HG02943 (cell line): ENCODE measurements around the gene P2RX6.
"Not testable (repeated sequence)": the region's sequence is repeated elsewhere in the genome, so short reads cannot be mapped to it uniquely, and the experiment has no call there.

ENCODE experiments used
- ATAC-seq: cut with Tn5 transposase; IDR thresholded peaks from one replicate; pipeline ENCODE4 v1.9.1; 2021; ENCODE audit warnings: mild to moderate bottlenecking, low read depth, moderate library complexity; ENCODE audit not compliant: unreplicated experiment

P2RX6 gene

GRCh38 chr22:21014726-21015465, at the start of gene P2RX6:
TSS of gene P2RX6 (plus strand) at chr22:21015165. CDS start at chr22:21015175, 10 bp downstream.
- ATAC-seq, result no peak

GRCh38 chr22:20965888-20966855, 48.8 kb upstream of the P2RX6 start:
- no peak for ATAC-seq

DNA sequence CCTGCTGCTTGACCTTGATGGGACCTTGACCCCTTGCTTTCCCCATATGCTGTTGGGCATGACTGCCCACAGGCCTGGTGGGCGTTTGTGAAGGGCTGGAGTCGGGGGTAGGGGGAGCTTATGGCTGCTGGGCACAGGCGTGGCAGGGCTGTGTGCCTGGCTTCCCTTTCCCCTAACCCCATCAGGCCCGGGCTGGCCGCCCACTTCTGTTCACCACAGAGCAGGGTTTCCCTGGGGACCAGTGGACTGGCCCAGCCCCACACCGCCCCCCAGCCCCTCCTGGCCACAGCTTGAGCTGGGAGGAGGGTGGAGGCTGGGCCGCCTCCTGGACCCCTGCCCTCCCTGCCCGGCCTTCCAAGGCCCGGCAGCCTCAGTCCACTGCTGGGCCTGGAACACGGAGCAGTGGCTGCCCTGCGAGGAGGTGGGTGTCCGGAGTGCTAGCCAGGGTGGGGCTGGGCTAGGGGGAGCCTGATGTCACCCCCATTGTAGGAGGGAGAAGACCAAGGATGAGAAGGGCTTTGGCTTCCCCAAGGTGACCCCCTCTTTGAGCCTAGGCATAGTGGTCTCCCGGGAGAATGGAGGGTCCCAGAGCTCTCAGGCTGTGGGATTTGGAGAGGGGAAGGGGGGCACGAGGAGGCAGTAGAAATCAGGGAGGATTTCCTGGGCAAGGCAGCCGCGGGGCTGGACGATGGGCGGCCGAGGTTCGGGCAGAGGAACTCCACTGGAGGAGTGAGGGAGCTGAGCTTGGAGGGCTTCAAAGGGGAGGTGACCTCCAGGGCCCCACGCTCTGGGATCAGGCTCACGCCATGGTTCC, 47.9 kb upstream of the P2RX6 start, which contains the start of gene AIFM3:
Gene AIFM3 (plus strand): TSS at position 373 of the 814 bp plus-strand sequence. CDS start 690 bp downstream, outside the sequence.
- no peak for ATAC-seq

- ATAC-seq, result no peak
Observed at GRCh38 chr22:20967697-20968211, 47.2 kb upstream of the P2RX6 start.

DNA sequence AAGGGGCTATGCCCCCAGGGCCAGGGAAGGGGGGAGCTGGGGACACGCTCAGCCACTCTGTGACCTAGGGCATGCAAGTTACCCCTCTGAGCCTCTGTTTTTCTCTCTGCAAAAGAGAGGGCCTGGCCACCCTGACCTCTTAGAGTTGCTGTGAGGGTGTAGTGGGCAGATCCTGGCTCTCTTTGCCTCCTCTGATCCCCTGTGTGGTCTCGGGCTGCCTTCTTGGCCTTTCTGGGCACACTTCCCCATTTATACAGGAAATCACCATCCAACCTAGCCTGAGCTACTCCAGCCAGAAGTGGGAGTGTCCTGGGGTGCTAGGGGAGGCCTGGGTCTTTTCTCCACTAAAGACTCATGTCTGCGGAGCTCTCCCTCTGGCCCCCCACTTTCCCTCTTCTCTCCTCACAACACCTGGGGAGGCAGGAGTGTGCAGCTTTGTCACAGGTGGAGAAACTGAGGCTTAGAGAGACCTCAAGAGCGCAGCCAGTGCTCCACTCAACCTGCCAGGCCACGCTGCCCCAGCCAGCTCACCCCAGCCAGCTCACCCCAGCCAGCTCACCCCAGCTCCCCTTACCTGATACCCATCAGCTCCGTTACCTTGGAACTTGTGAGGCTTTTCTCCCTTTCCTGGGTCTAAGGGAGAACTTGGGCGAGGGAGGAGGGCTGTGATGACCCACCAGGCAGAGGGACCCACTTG, 46.5 kb upstream of the P2RX6 start:
- ATAC-seq, result no peak

DNA sequence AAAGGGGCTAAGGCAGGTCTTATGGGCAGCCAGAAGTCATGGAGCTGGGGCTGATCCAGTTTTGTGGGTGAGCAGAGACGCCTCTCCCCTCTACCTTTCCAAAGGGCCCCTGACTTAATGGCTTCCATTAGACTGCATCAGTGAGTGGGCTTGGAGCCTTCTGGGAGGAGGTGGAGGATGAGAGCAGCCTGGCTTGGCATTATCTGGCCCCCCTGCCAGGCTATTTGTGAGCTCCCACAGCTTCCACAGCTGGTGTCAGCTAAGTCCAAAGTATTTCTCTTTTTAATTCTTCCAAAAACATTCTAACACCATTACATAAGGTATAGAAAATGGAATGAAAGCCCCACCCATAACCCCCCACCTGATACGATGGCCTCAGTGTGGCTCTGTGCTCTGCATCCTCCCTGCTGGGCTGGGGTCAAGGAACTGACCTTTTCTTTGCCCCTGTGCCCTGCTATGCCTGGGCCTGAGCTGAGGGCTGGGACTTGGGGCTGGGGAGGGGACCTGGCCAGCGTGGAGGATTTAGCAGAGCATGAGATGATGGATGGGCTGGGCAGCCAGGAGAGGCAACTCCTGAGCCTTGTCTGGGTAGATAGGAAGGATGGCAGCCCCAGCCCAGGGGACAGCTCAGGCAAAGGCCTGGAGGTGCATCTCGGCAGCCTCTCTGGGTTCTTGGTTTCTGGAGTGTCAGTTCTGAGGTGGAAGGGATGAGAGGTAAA, 43.9 kb upstream of the P2RX6 start:
- no peak for ATAC-seq

- not testable (repeated sequence) for ATAC-seq
Observed at GRCh38 chr22:20972014-20972694, 42.8 kb upstream of the P2RX6 start.

DNA sequence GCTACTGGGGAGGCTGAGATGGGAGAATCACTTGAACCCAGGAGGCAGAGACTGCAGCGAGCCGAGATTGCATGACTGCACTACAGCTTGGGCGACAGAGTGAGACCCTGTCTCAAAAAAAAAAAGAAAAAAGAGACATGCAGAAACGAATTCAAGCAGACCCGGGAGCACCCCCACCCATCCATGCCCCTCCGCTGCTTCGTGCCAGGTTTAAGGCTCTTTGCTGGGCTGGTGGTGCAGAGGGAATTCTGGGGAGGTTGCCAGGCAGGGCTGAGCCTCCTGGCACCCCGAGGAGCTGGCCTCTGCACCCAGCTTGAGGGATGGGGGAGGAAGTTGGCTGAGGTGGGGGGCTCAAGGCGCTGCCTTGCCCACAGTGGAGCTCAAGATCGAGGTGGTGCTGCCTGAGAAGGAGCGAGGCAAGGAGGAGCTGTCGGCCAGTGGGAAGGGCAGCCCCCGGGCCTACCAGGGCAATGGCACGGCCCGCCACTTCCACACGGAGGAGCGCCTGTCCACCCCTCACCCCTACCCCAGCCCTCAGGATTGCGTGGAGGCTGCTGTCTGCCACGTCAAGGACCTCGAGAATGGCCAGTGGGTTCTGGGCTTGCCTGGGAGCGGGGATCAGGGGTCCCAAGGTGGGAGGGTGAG, 41.9 kb upstream of the P2RX6 start:
- ATAC-seq, result no peak

DNA sequence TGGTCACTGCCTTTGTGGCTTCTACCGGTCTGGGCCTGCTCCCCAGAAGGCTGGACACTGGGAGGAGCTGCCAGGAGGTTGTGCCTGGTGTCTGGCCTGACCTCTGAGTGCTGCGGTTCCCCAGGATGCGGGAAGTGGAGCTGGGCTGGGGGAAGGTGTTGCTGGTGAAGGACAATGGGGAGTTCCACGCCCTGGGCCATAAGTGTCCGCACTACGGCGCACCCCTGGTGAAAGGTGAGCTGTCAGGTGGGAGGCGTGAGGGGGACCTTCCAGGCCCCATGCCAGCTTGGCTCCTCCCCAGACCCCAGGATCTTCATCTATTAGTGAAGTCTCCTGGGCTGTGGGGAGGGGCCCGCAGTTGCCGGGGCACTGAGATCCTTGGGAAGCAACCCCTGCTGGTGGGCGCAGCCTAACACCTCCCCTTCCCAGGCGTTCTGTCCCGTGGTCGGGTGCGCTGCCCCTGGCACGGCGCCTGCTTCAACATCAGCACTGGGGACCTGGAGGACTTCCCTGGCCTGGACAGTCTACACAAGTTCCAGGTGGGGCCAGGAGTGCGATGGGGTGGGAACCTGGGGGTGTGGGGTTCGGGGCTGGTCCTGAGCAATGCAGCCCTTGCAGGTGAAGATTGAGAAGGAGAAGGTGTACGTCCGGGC, 41.2 kb upstream of the P2RX6 start:
- ATAC-seq, result no peak

DNA sequence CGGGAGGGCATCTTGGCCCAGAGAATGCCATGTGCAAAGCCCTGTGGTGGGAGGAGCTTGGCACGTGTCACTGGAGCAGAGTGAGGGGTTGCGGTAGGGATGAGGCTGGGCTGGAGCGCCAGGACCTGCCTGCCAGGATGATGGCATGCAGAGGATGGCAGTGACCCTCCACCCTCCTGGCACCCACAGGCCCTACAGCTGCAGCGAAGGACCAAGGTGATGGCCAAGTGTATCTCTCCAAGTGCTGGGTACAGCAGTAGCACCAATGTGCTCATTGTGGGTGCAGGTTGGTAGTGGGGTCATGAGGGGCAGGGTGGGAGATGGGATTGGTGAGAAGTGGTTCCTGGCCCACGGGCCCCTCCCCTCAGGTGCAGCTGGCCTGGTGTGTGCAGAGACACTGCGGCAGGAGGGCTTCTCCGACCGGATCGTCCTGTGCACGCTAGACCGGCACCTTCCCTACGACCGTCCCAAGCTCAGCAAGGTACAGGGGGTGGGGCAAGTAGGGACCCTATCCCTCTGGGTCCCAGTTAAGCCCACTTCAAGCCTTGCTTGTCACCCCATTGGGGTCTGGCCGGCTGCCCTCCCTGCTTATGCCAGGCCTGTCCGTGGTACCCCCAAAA, 40.5 kb upstream of the P2RX6 start:
- no peak for ATAC-seq

DNA sequence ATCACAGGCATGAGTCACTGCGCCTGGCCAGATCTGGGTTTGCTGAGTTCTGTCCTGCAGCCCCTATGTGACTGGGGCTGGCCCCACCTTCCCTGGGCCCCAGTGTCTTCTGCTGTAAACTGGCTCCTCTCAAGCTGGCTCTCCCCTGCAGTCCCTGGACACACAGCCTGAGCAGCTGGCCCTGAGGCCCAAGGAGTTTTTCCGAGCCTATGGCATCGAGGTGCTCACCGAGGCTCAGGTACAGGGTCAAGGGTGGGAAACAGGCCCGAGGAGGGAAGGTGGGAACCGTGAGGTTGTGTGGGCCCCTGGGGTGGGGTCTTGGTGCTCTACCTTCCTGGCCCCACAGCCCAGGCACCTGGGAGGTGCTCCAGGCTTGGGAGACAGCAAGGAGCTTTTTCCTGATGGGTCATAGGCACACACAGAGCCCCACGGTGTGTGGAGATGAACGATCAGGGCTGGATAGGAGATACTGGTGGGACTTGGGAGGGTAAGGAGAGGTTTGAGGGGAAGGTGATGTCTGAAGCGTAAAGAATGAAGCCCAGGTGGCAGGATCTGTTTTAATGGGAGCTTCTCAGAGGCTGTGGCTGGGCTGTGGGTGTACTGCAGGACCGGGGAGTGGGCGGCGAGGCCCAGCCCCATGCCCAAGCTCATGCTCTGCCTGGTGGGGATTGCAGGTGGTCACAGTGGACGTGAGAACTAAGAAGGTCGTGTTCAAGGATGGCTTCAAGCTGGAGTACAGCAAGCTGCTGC, 39.2 kb upstream of the P2RX6 start:
- no peak for ATAC-seq

DNA sequence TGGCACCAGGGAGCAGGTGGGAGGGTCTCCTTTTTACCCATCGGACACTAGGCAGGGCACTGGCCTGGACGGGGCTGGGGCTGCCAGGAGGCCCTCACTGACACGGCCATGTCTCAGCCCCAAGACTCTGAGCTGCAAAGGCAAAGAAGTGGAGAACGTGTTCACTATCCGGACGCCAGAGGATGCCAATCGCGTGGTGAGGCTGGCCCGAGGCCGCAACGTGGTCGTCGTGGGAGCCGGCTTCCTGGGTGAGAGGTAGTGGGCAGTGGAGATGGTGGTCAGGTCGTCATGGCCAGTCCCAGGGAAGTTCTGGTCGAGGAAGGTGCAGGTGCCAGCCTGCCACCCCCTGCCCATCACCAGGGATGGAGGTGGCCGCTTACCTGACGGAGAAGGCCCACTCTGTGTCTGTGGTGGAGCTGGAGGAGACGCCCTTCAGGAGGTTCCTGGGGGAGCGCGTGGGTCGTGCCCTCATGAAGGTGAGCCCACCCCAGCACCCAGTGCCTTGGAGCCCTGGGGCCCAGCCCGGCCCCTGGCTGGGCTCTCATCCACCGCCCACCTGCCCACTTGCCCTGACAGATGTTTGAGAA, 38.6 kb upstream of the P2RX6 start:
- ATAC-seq, result no peak

- no peak for ATAC-seq
Observed at GRCh38 chr22:20977019-20977418, 37.9 kb upstream of the P2RX6 start.

- no peak for ATAC-seq
Observed at GRCh38 chr22:20977516-20978170, 37.3 kb upstream of the P2RX6 start.

GRCh38 chr22:20978419-20978818, 36.5 kb upstream of the P2RX6 start:
- no peak for ATAC-seq
